H9 (cell line): ENCODE measurements around the gene UTP11. TPM values are rescaled to one million over a fixed set of nuclear protein-coding genes. Genes with fewer than 3 reads are reported as not detected.

Experiments
- DNase-seq: peaks from one replicate; pipeline ENCODE4 v3.0.0-alpha.2; 2017
- H2AFZ ChIP-seq: one replicate; pipeline ENCODE4 v1.6.1; 2013; ENCODE audit warnings: mild to moderate bottlenecking, low read length, control low read depth, moderate library complexity
- H2AK5ac ChIP-seq: 2 replicates; pipeline ENCODE4 v1.6.1; 2013; ENCODE audit warnings: low read length, control low read depth, mixed read lengths; ENCODE audit not compliant: insufficient read length
- H2BK120ac ChIP-seq: one replicate; pipeline ENCODE4 v1.6.1; 2013; ENCODE audit warnings: low read depth, mild to moderate bottlenecking, low read length, control low read depth, inconsistent platforms; ENCODE audit not compliant: poor library complexity, severe bottlenecking
- H2BK12ac ChIP-seq: 2 replicates; pipeline ENCODE4 v1.6.1; 2013; ENCODE audit warnings: low read length, control low read depth, mixed read lengths, low read depth; ENCODE audit not compliant: insufficient read length
- H2BK15ac ChIP-seq: 2 replicates; pipeline ENCODE4 v1.6.1; 2013; ENCODE audit warnings: low read depth, low read length, control low read depth
- H2BK20ac ChIP-seq: one replicate; pipeline ENCODE4 v1.6.1; 2013; ENCODE audit warnings: low read depth, mild to moderate bottlenecking, low read length, control low read depth, inconsistent platforms; ENCODE audit not compliant: poor library complexity, severe bottlenecking
- H2BK5ac ChIP-seq: 2 replicates; pipeline ENCODE4 v1.6.1; 2013; ENCODE audit warnings: low read length, control low read depth, mixed read lengths; ENCODE audit not compliant: insufficient read length
- H3K14ac ChIP-seq: 2 replicates; pipeline ENCODE4 v1.6.1; 2013; ENCODE audit warnings: low read length, control low read depth; ENCODE audit not compliant: insufficient read depth
- H3K18ac ChIP-seq: 2 replicates; pipeline ENCODE4 v1.6.1; 2013; ENCODE audit warnings: low read depth, mild to moderate bottlenecking, mixed read lengths, low read length, control low read depth; ENCODE audit not compliant: insufficient read length
- H3K23ac ChIP-seq: 2 replicates; pipeline ENCODE4 v1.6.1; 2013; ENCODE audit warnings: low read length, control low read depth, mixed read lengths, low read depth; ENCODE audit not compliant: insufficient read length
- H3K23me2 ChIP-seq: 2 replicates; pipeline ENCODE4 v1.6.1; 2013; ENCODE audit warnings: low read depth, mild to moderate bottlenecking, mixed read lengths, low read length, control low read depth; ENCODE audit not compliant: insufficient read length, poor library complexity, severe bottlenecking
- H3K27ac ChIP-seq: 2 replicates; pipeline ENCODE4 v1.5.1; 2013; ENCODE audit warnings: low read length, control low read depth, mixed read lengths, low read depth; ENCODE audit not compliant: insufficient read length
- H3K27me3 ChIP-seq: 2 replicates; pipeline ENCODE4 v1.6.1; 2013; ENCODE audit warnings: low read length, control low read depth, inconsistent platforms; ENCODE audit not compliant: insufficient read depth
- H3K4ac ChIP-seq: 2 replicates; pipeline ENCODE4 v1.6.1; 2013; ENCODE audit warnings: low read depth, mild to moderate bottlenecking, control low read depth, inconsistent platforms, low read length, moderate library complexity
- H3K4me1 ChIP-seq: 2 replicates; pipeline ENCODE4 v1.6.1; 2013; ENCODE audit warnings: low read length, control low read depth, inconsistent platforms; ENCODE audit not compliant: insufficient read depth
- H3K4me2 ChIP-seq: 2 replicates; pipeline ENCODE4 v1.6.1; 2013; ENCODE audit warnings: low read length, control low read depth, mixed read lengths; ENCODE audit not compliant: insufficient read length, insufficient read depth
- H3K56ac ChIP-seq: 2 replicates; pipeline ENCODE4 v1.6.1; 2013; ENCODE audit warnings: low read depth, mild to moderate bottlenecking, mixed read lengths, low read length, control low read depth; ENCODE audit not compliant: insufficient read length
- H3K79me1 ChIP-seq: 2 replicates; pipeline ENCODE4 v1.6.1; 2013; ENCODE audit warnings: low read depth, mild to moderate bottlenecking, moderate library complexity, low read length, control low read depth, inconsistent platforms; ENCODE audit not compliant: insufficient read depth, poor library complexity, severe bottlenecking
- H3K79me2 ChIP-seq: 2 replicates; pipeline ENCODE4 v1.6.1; 2013; ENCODE audit warnings: low read length, control low read depth, inconsistent platforms; ENCODE audit not compliant: insufficient read depth
- H3K9ac ChIP-seq: 2 replicates; pipeline ENCODE4 v1.6.1; 2013; ENCODE audit warnings: low read length, control low read depth, mixed read lengths; ENCODE audit not compliant: insufficient read length; ENCODE audit errors: extremely low read depth
- H3K9me3 ChIP-seq: one replicate; pipeline ENCODE4 v1.6.1; 2013; ENCODE audit warnings: low read depth, low read length, inconsistent platforms; ENCODE audit not compliant: control insufficient read depth
- H3T11ph ChIP-seq: one replicate; pipeline ENCODE4 v1.6.1; 2013; ENCODE audit warnings: mild to moderate bottlenecking, low read length, control low read depth, inconsistent platforms
- H4K20me1 ChIP-seq: one replicate; pipeline ENCODE4 v1.6.1; 2013; ENCODE audit not compliant: control insufficient read depth, insufficient read length, insufficient read depth
- H4K5ac ChIP-seq: 2 replicates; pipeline ENCODE4 v1.6.1; 2013; ENCODE audit warnings: low read depth, mild to moderate bottlenecking, mixed read lengths, low read length, control low read depth; ENCODE audit not compliant: insufficient read length
- H4K8ac ChIP-seq: replicated peaks from 2 replicates; pipeline ENCODE4 v1.6.1; 2013; ENCODE audit warnings: low read length, control low read depth, mixed read lengths, low read depth; ENCODE audit not compliant: insufficient read length
- H4K91ac ChIP-seq: 2 replicates; pipeline ENCODE4 v1.6.1; 2013; ENCODE audit warnings: low read depth, mild to moderate bottlenecking, moderate library complexity, mixed read lengths, low read length, control low read depth; ENCODE audit not compliant: insufficient read length
- H3K27ac Mint-ChIP-seq, 3 experiments: 2 replicates in 2 of 3; 3 replicates in 1 of 3; pipeline ENCODE4 v1.8.0; 2020 to 2021; ENCODE audit warnings: mixed read lengths in 3 of 3, mild to moderate bottlenecking in 1 of 3, moderate library complexity in 1 of 3
- H3K27me3 Mint-ChIP-seq: 2 replicates; pipeline ENCODE4 v1.8.0; 2021; ENCODE audit warnings: low read depth, mild to moderate bottlenecking, moderate library complexity, mixed read lengths
- H3K36me3 Mint-ChIP-seq, 3 experiments: 2 replicates in 2 of 3; 3 replicates in 1 of 3; pipeline ENCODE4 v1.8.0; 2020 to 2021; ENCODE audit warnings: low read depth in 3 of 3, mixed read lengths in 3 of 3; ENCODE audit not compliant: insufficient read depth in 1 of 3
- H3K4me1 Mint-ChIP-seq, 2 experiments: 2 replicates each; pipeline ENCODE4 v1.8.0; 2020; ENCODE audit warnings: mixed read lengths in 2 of 2
- H3K4me3 Mint-ChIP-seq, 2 experiments: 2 replicates in 1 of 2; 3 replicates in 1 of 2; pipeline ENCODE4 v1.8.0; 2020 to 2021; ENCODE audit warnings: mild to moderate bottlenecking in 2 of 2, mixed read lengths in 2 of 2, moderate library complexity in 1 of 2
- H3K9me3 Mint-ChIP-seq, 2 experiments: 2 replicates in 1 of 2; 3 replicates in 1 of 2; pipeline ENCODE4 v1.8.0; 2020; ENCODE audit warnings: mild to moderate bottlenecking in 2 of 2, mixed read lengths in 2 of 2, moderate library complexity in 1 of 2
- CTCF ChIP-seq: fragments of 200-600 bp; sonication (generic); conservative IDR thresholded peaks from 3 replicates; pipeline ENCODE4 v1.8.0; 2021; ENCODE audit warnings: antibody characterized with exemption, mild to moderate bottlenecking
- WGBS: extraction: QIAGEN DNeasy Blood & Tissue Kit; methylation state at CpG from one replicate; pipeline ENCODE4 v1.1.7; 2013; ENCODE audit warnings: missing lambda C conversion rate, low lambda C conversion rate, mixed read lengths; ENCODE audit not compliant: insufficient read length; ENCODE audit errors: extremely low coverage; 5-methylcytosine and 5-hydroxymethylcytosine counted together
- total RNA-seq: library from RNA; stranded (reverse); gene quantifications from 2 replicates; pipeline ENCODE4 v1.2.1, GENCODE V29; 2021

Gene UTP11
- total RNA-seq, 1 experiment from 2014 or later: 63.1 TPM

- no peak overlapping the region for H2BK5ac ChIP-seq
- H4K8ac ChIP-seq: no peak overlapping the region
- H3K4ac ChIP-seq: no peak overlapping the region
- H3K4me1 ChIP-seq: peaks cover 7% of the 10 kb centered on the region; the same call in 1 of the 2 replicates
- H2AK5ac ChIP-seq: no peak overlapping the region
- H3K56ac ChIP-seq: no peak overlapping the region
- no peaks in the 10 kb centered on the region for H4K20me1 ChIP-seq
- H3K27me3 Mint-ChIP-seq: peaks cover 19% of the 10 kb centered on the region
- no peak overlapping the region for H3K14ac ChIP-seq
- H3K9me3 Mint-ChIP-seq: no peaks in the 10 kb centered on the region
- no peak overlapping the region; a peak in 1 of 5 replicates for H3K4me3 Mint-ChIP-seq
- no peak overlapping the region for H4K5ac ChIP-seq
- DNase-seq: peak; percentile 79
- no peak for TF ChIP-seq CTCF
- no peak overlapping the region for H2AFZ ChIP-seq
- WGBS: no CpG with 5 or more reads among the region's 3 CpGs
- H3K9me3 ChIP-seq: no peaks in the 10 kb centered on the region
- no peak overlapping the region for H3K27ac ChIP-seq
- no peak overlapping the region for H3K23ac ChIP-seq
- H3K36me3 Mint-ChIP-seq: no peaks in the 10 kb centered on the region
- no peak overlapping the region for H4K91ac ChIP-seq
- no peak overlapping the region for H2BK20ac ChIP-seq
- no peak overlapping the region for H2BK120ac ChIP-seq
- peaks cover 1% of the 10 kb centered on the region; the same call in 1 of the 2 replicates for H3K27me3 ChIP-seq
- H3K27ac Mint-ChIP-seq: peak overlapping the region in 1 of 3 experiments; percentile 17; a peak in 1 of 7 replicates
- H3K18ac ChIP-seq: no peak overlapping the region
- H3K9ac ChIP-seq: no peak overlapping the region
- no peak overlapping the region for H2BK12ac ChIP-seq
- peaks cover 2% of the 10 kb centered on the region for H3K23me2 ChIP-seq
- no peak overlapping the region for H3T11ph ChIP-seq
- H3K4me1 Mint-ChIP-seq: peaks cover 43 to 50% of the 10 kb centered on the region in 2 experiments
- no peak overlapping the region for H2BK15ac ChIP-seq
- peak overlapping the region; percentile 5 for H3K4me2 ChIP-seq
- H3K79me1 ChIP-seq: no peaks in the 10 kb centered on the region
- no peaks in the 10 kb centered on the region; the same call in 1 of the 2 replicates for H3K79me2 ChIP-seq
These were observed 40.3 kb downstream of the UTP11 start for GRCh38 chr1:38052750-38053415.
